Ascending aorta (tissue), 2 donors: Measurements from ENCODE around the gene DNAJB6. TPM values are rescaled to one million over a fixed set of nuclear protein-coding genes. Genes with fewer than 3 reads are reported as not detected.

Experiments used
- DNase-seq, 2 donors: peaks; one replicate each; pipeline ENCODE4 v3.0.0-alpha.2; 2019; ENCODE audit warnings: low spot score in 2 of 2
- H3K27ac ChIP-seq, 2 donors: fragments of 200-600 bp; sonication (generic); one replicate each; pipeline ENCODE4 v1.5.1; 2016 to 2017; ENCODE audit warnings: mild to moderate bottlenecking in 1 of 2
- H3K27me3 ChIP-seq: fragments of 200-600 bp; sonication (generic); one replicate; pipeline ENCODE4 v1.5.1; 2017
- H3K36me3 ChIP-seq, 2 donors: fragments of 200-600 bp; sonication (generic); one replicate each; pipeline ENCODE4 v1.5.1; 2016
- H3K4me1 ChIP-seq, 2 donors: fragments of 200-600 bp; sonication (generic); one replicate each; pipeline ENCODE4 v1.5.1; 2016 to 2017; ENCODE audit warnings: mild to moderate bottlenecking in 1 of 2
- H3K4me3 ChIP-seq, 2 donors: fragments of 200-600 bp; sonication (generic); one replicate each; pipeline ENCODE4 v1.5.1; 2016 to 2017; ENCODE audit warnings: mild to moderate bottlenecking in 1 of 2
- H3K9me3 ChIP-seq, 2 donors: fragments of 200-600 bp; sonication (generic); one replicate each; pipeline ENCODE4 v1.5.1; 2016
- CTCF ChIP-seq, 3 experiments: fragments of 200-600 bp in 2 of 3; fragments of 450-650 bp in 1 of 3; sonication (generic) in 2 of 3; IDR thresholded peaks; one replicate each; pipeline ENCODE4 v1.5.1; 2016 to 2019; ENCODE audit warnings: antibody characterized with exemption in 3 of 3, mild to moderate bottlenecking in 1 of 3, moderate library complexity in 1 of 3
- intact Hi-C: fragments of 100-400 bp; cut with DNase I; formaldehyde crosslinking; loops from one replicate; pipeline ENCODE4 v1.15.1; 2023
- total RNA-seq: library from RNA; depleted of rRNA; stranded (reverse); fragments of >200 nt; gene quantifications from one replicate; pipeline ENCODE4 v1.1.0, GENCODE V29; 2016

DNAJB6 gene
- total RNA-seq, 1 donor from 2014 or later = 79.1 TPM

- peaks cover 4 to 18% of the 10 kb centered on the region in 2 donors for H3K4me1 ChIP-seq
- TF ChIP-seq CTCF (IDR thresholded peaks at IDR 0.05) = no peak
- no peak for DNase-seq
- H3K36me3 ChIP-seq = peaks cover 36 to 37% of the 10 kb centered on the region in 2 donors
- no peaks in the 10 kb centered on the region for H3K27me3 ChIP-seq
- H3K4me3 ChIP-seq = no peak overlapping the region
- peak overlapping the region in 1 of 2 donors; percentile 51 for H3K27ac ChIP-seq
- H3K9me3 ChIP-seq = no peaks in the 10 kb centered on the region
- intact Hi-C loops = no loop called here
These were observed 47.1 kb downstream of the DNAJB6 start for GRCh38 chr7:157383868-157384267.

- Histone ChIP-seq H3K36me3 (peaks cover 36 to 37% of the 10 kb centered on the region in 2 donors), H3K4me3 (no peak overlapping the region), H3K9me3 (no peaks in the 10 kb centered on the region), H3K27me3 (no peaks in the 10 kb centered on the region), H3K4me1 (peaks cover 4 to 18% of the 10 kb centered on the region in 2 donors), H3K27ac (peak overlapping the region in 1 of 2 donors; percentile 51)
- TF ChIP-seq CTCF (IDR thresholded peaks at IDR 0.05) = no peak
- intact Hi-C loops = no loop called here
- DNase-seq = no peak
These were observed 47.5 kb downstream of the DNAJB6 start for GRCh38 chr7:157384301-157384700.

GRCh38 chr7:157386979-157387800 is 50.4 kb downstream of the DNAJB6 start:
- peak overlapping the region in 1 of 2 donors; percentile 11 for H3K4me3 ChIP-seq
- peak; percentile 53 to 95 for DNase-seq
- H3K27ac ChIP-seq = peak overlapping the region; percentile 73
- H3K27me3 ChIP-seq = no peaks in the 10 kb centered on the region
- H3K4me1 ChIP-seq = peaks cover 4 to 18% of the 10 kb centered on the region in 2 donors
- no peaks in the 10 kb centered on the region for H3K9me3 ChIP-seq
- intact Hi-C loops = loop anchor here (2.0 kb wide), 1 partner anchor 50 kb away; the partner anchor contains the start of gene DNAJB6
- TF ChIP-seq CTCF (IDR thresholded peaks at IDR 0.05) = peak; percentile 75 to 89 (median 89)
- peaks cover 55 to 58% of the 10 kb centered on the region in 2 donors for H3K36me3 ChIP-seq

- H3K4me3 ChIP-seq = no peak overlapping the region
- intact Hi-C loops = no loop called here
- H3K27ac ChIP-seq = no peak overlapping the region
- H3K27me3 ChIP-seq = no peaks in the 10 kb centered on the region
- H3K4me1 ChIP-seq = peaks cover 4 to 18% of the 10 kb centered on the region in 2 donors
- peak in 1 of 2 donors; percentile 24 for DNase-seq
- TF ChIP-seq CTCF (IDR thresholded peaks at IDR 0.05) = no peak
- H3K36me3 ChIP-seq = peaks cover 46 to 58% of the 10 kb centered on the region in 2 donors
- H3K9me3 ChIP-seq = no peaks in the 10 kb centered on the region
These were observed 51.5 kb downstream of the DNAJB6 start for GRCh38 chr7:157388301-157388700.

GRCh38 chr7:157389951-157390730 is 53.3 kb downstream of the DNAJB6 start:
- H3K36me3 ChIP-seq = peaks cover 33 to 42% of the 10 kb centered on the region in 2 donors
- H3K9me3 ChIP-seq = no peaks in the 10 kb centered on the region
- intact Hi-C loops = no loop called here
- H3K27ac ChIP-seq = no peak overlapping the region
- DNase-seq = peak in 1 of 2 donors; percentile 62
- TF ChIP-seq CTCF (IDR thresholded peaks at IDR 0.05) = no peak
- H3K27me3 ChIP-seq = no peaks in the 10 kb centered on the region
- H3K4me3 ChIP-seq = no peak overlapping the region
- H3K4me1 ChIP-seq = peaks cover 4 to 10% of the 10 kb centered on the region in 2 donors
